SK-N-SH (cell line): ENCODE measurements around the gene MAEA.

Experiments
- EP300 ChIP-seq, 2 experiments: IDR thresholded peaks; 2 replicates each; pipeline versions ENCODE4 v1.4.0 to v1.6.1; 2012; ENCODE audit warnings: borderline replicate concordance in 1 of 2, low read depth in 1 of 2, low read length in 1 of 2
- GABPA ChIP-seq: IDR thresholded peaks from 2 replicates; pipeline ENCODE4 v1.4.0; 2012; ENCODE audit warnings: low read depth, mild to moderate bottlenecking
- NRF1 ChIP-seq: IDR thresholded peaks from 2 replicates; pipeline ENCODE4 v1.6.1; 2012; ENCODE audit warnings: low read depth, mild to moderate bottlenecking, low read length
- POLR2AphosphoS5 ChIP-seq: IDR thresholded peaks from 2 replicates; pipeline ENCODE4 v1.6.1; 2012; ENCODE audit warnings: low read depth, low read length
- RAD21 ChIP-seq: IDR thresholded peaks from 2 replicates; pipeline ENCODE4 v1.6.1; 2012; ENCODE audit warnings: mild to moderate bottlenecking, low read length
- TEAD4 ChIP-seq: IDR thresholded peaks from 2 replicates; pipeline ENCODE4 v1.4.0; 2012; ENCODE audit warnings: mild to moderate bottlenecking, borderline replicate concordance; ENCODE audit not compliant: insufficient read depth
- YY1 ChIP-seq: IDR thresholded peaks from 2 replicates; pipeline ENCODE4 v1.4.0; 2012; ENCODE audit warnings: low read depth, mild to moderate bottlenecking
- TF ChIP-seq, protein P1 (sequence below): fragments of 200-600 bp; sonication (generic); IDR thresholded peaks from 2 replicates; pipeline ENCODE4 v1.6.1; 2017; ENCODE audit warnings: antibody characterized with exemption, mild to moderate bottlenecking, moderate library complexity
- TF ChIP-seq, protein P2 (sequence below): IDR thresholded peaks from 2 replicates; pipeline ENCODE4; 2012
- TF ChIP-seq, protein P3 (sequence below): IDR thresholded peaks from 2 replicates; pipeline ENCODE4 v1.4.0; 2012; ENCODE audit warnings: low read depth
- TF ChIP-seq, protein P4 (sequence below): fragments of 150-350 bp; IDR thresholded peaks from 2 replicates; pipeline ENCODE4 v1.6.1; 2017; ENCODE audit warnings: antibody characterized with exemption, low read length, low read depth, borderline replicate concordance
- TF ChIP-seq, protein P5 (sequence below): fragments of 150-350 bp; IDR thresholded peaks from 2 replicates; pipeline ENCODE4 v1.6.1; 2016; ENCODE audit warnings: mild to moderate bottlenecking, low read depth, low read length
- TF ChIP-seq, protein P6 (sequence below): IDR thresholded peaks from 2 replicates; pipeline ENCODE4 v1.4.0; 2012; ENCODE audit warnings: low read depth, borderline replicate concordance

DNA sequence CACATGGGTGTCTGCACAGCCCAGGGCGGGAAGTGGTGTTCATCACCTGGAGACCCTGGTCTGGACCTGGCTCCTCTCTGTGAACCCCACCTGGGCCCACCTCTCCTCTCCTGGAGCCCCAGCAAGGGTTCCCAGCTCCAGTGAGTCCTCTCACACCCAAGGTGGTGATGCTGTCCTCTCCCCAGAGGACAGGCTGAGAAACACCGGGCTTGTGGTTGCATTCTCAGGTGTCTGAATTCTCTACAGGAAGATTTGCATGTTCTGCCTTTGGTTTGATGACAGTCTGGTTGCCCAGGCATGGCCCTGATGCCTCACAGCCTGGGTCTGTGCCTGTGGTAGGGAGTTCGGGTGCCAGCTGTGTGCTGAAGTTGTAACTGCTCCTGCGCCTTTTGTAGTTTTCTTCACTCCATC lies 3.8 kb downstream of the MAEA start:
- TF ChIP-seq RAD21 (no peak), POLR2AphosphoS5 (no peak), YY1 (no peak), EP300 (IDR thresholded peaks at IDR 0.05; ENCODE audit: borderline replicate concordance in 1 of 2, low read depth in 1 of 2, low read length in 1 of 2) (no peak), GABPA (no peak), NRF1 (no peak), TEAD4 (no peak)
- TF ChIP-seq, protein P1, sequence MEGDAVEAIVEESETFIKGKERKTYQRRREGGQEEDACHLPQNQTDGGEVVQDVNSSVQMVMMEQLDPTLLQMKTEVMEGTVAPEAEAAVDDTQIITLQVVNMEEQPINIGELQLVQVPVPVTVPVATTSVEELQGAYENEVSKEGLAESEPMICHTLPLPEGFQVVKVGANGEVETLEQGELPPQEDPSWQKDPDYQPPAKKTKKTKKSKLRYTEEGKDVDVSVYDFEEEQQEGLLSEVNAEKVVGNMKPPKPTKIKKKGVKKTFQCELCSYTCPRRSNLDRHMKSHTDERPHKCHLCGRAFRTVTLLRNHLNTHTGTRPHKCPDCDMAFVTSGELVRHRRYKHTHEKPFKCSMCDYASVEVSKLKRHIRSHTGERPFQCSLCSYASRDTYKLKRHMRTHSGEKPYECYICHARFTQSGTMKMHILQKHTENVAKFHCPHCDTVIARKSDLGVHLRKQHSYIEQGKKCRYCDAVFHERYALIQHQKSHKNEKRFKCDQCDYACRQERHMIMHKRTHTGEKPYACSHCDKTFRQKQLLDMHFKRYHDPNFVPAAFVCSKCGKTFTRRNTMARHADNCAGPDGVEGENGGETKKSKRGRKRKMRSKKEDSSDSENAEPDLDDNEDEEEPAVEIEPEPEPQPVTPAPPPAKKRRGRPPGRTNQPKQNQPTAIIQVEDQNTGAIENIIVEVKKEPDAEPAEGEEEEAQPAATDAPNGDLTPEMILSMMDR = no peak
- TF ChIP-seq, protein P2, sequence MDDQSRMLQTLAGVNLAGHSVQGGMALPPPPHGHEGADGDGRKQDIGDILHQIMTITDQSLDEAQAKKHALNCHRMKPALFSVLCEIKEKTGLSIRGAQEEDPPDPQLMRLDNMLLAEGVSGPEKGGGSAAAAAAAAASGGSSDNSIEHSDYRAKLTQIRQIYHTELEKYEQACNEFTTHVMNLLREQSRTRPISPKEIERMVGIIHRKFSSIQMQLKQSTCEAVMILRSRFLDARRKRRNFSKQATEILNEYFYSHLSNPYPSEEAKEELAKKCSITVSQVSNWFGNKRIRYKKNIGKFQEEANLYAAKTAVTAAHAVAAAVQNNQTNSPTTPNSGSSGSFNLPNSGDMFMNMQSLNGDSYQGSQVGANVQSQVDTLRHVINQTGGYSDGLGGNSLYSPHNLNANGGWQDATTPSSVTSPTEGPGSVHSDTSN = no peak
- TF ChIP-seq, protein P3, sequence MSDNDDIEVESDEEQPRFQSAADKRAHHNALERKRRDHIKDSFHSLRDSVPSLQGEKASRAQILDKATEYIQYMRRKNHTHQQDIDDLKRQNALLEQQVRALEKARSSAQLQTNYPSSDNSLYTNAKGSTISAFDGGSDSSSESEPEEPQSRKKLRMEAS = no peak
- TF ChIP-seq, protein P4, sequence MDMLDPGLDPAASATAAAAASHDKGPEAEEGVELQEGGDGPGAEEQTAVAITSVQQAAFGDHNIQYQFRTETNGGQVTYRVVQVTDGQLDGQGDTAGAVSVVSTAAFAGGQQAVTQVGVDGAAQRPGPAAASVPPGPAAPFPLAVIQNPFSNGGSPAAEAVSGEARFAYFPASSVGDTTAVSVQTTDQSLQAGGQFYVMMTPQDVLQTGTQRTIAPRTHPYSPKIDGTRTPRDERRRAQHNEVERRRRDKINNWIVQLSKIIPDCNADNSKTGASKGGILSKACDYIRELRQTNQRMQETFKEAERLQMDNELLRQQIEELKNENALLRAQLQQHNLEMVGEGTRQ = no peak
- TF ChIP-seq, protein P5, sequence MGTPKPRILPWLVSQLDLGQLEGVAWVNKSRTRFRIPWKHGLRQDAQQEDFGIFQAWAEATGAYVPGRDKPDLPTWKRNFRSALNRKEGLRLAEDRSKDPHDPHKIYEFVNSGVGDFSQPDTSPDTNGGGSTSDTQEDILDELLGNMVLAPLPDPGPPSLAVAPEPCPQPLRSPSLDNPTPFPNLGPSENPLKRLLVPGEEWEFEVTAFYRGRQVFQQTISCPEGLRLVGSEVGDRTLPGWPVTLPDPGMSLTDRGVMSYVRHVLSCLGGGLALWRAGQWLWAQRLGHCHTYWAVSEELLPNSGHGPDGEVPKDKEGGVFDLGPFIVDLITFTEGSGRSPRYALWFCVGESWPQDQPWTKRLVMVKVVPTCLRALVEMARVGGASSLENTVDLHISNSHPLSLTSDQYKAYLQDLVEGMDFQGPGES = no peak
- TF ChIP-seq, protein P6, sequence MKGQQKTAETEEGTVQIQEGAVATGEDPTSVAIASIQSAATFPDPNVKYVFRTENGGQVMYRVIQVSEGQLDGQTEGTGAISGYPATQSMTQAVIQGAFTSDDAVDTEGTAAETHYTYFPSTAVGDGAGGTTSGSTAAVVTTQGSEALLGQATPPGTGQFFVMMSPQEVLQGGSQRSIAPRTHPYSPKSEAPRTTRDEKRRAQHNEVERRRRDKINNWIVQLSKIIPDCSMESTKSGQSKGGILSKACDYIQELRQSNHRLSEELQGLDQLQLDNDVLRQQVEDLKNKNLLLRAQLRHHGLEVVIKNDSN = no peak
